ENCODE data around the gene ATP8B2. TPM values are rescaled to one million over a fixed set of nuclear protein-coding genes. Genes with fewer than 3 reads are reported as not detected.
"Not testable (repeated sequence)": the region's sequence is repeated elsewhere in the genome, so short reads cannot be mapped to it uniquely, and the experiment has no call there.

Gene ATP8B2
- total RNA-seq, 1 donor from 2014 or later: 47.4 TPM

GRCh38 chr1:154313066-154313356, 12.3 kb upstream of the ATP8B2 start:
- no peaks in the 10 kb centered on the region for H3K36me3 Mint-ChIP-seq (ENCODE audit: insufficient read depth)
- H3K9me3 Mint-ChIP-seq (ENCODE audit: low read depth): peaks cover 10% of the 10 kb centered on the region
- peaks cover 4% of the 10 kb centered on the region for H3K27me3 Mint-ChIP-seq
- no peak overlapping the region for H3K27ac Mint-ChIP-seq
- DNase-seq (ENCODE audit: low spot score, unreplicated experiment): no peak
- no peak for TF ChIP-seq CTCF (IDR thresholded peaks at IDR 0.05; ENCODE audit: unreplicated experiment)
- H3K4me1 Mint-ChIP-seq (ENCODE audit: low read depth): no peaks in the 10 kb centered on the region
- H3K4me3 Mint-ChIP-seq (ENCODE audit: low read depth): no peak overlapping the region

GRCh38 chr1:154314226-154314625, 11.1 kb upstream of the ATP8B2 start:
- not testable (repeated sequence) for H3K4me1 Mint-ChIP-seq (ENCODE audit: low read depth); H3K9me3 Mint-ChIP-seq (ENCODE audit: low read depth); H3K36me3 Mint-ChIP-seq (ENCODE audit: insufficient read depth); DNase-seq (ENCODE audit: low spot score, unreplicated experiment); H3K4me3 Mint-ChIP-seq (ENCODE audit: low read depth); H3K27me3 Mint-ChIP-seq
- peak overlapping the region; percentile 86 for H3K27ac Mint-ChIP-seq

GRCh38 chr1:154316704-154317103, 8.6 kb upstream of the ATP8B2 start:
- Mint-ChIP-seq H3K4me1 (ENCODE audit: low read depth) (peaks cover 9% of the 10 kb centered on the region), H3K27me3 (no peaks in the 10 kb centered on the region), H3K9me3 (ENCODE audit: low read depth) (peaks cover 4% of the 10 kb centered on the region), H3K36me3 (ENCODE audit: insufficient read depth) (no peaks in the 10 kb centered on the region), H3K4me3 (ENCODE audit: low read depth) (no peak overlapping the region), H3K27ac (no peak overlapping the region)
- no peak for TF ChIP-seq CTCF (IDR thresholded peaks at IDR 0.05; ENCODE audit: unreplicated experiment)
- DNase-seq (ENCODE audit: low spot score, unreplicated experiment): no peak

- peaks cover 3% of the 10 kb centered on the region for H3K27me3 Mint-ChIP-seq
- peaks cover 4% of the 10 kb centered on the region for H3K9me3 Mint-ChIP-seq (ENCODE audit: low read depth)
- no peak for TF ChIP-seq CTCF (IDR thresholded peaks at IDR 0.05; ENCODE audit: unreplicated experiment)
- no peaks in the 10 kb centered on the region for H3K36me3 Mint-ChIP-seq (ENCODE audit: insufficient read depth)
- no peak overlapping the region for H3K4me3 Mint-ChIP-seq (ENCODE audit: low read depth)
- DNase-seq (ENCODE audit: low spot score, unreplicated experiment): no peak
- H3K27ac Mint-ChIP-seq: no peak overlapping the region
- H3K4me1 Mint-ChIP-seq (ENCODE audit: low read depth): peaks cover 9% of the 10 kb centered on the region
Observed at GRCh38 chr1:154318386-154318785, 6.9 kb upstream of the ATP8B2 start.

- TF ChIP-seq CTCF (IDR thresholded peaks at IDR 0.05; ENCODE audit: unreplicated experiment): no peak
- Mint-ChIP-seq H3K4me3 (ENCODE audit: low read depth) (no peak within 1 kb of the TSS), H3K27me3 (peaks cover 7% of the 10 kb centered on the region), H3K27ac (peak within 1 kb of the TSS; percentile 72), H3K4me1 (ENCODE audit: low read depth) (peaks cover 11% of the 10 kb centered on the region), H3K9me3 (ENCODE audit: low read depth) (peaks cover 4% of the 10 kb centered on the region), H3K36me3 (ENCODE audit: insufficient read depth) (no peaks in the 10 kb centered on the region)
- DNase-seq (ENCODE audit: low spot score, unreplicated experiment): no peak
Observed at GRCh38 chr1:154320882-154321608, 4.3 kb upstream of the ATP8B2 start, which contains the start of gene AQP10. TSS of gene AQP10 (plus strand) at chr1:154321093. CDS start at chr1:154321156, 63 bp downstream.

- Mint-ChIP-seq H3K27ac (peak overlapping the region; percentile 72), H3K4me1 (ENCODE audit: low read depth) (peaks cover 16% of the 10 kb centered on the region)
- H3K9me3 Mint-ChIP-seq (ENCODE audit: low read depth); H3K27me3 Mint-ChIP-seq; DNase-seq (ENCODE audit: low spot score, unreplicated experiment); H3K4me3 Mint-ChIP-seq (ENCODE audit: low read depth); H3K36me3 Mint-ChIP-seq (ENCODE audit: insufficient read depth): not testable (repeated sequence)
Observed at GRCh38 chr1:154321609-154321934, 3.8 kb upstream of the ATP8B2 start.
